Tibial nerve (tissue), 4 donors: Measurements from ENCODE around the gene SLC12A8. TPM values are rescaled to one million over a fixed set of nuclear protein-coding genes. Genes with fewer than 3 reads are reported as not detected.
A peak's percentile ranks its signal among the peaks of the same experiment; 100 is the strongest.

Experiments used
- DNase-seq, 2 donors: peaks; one replicate each; pipeline ENCODE4 v3.0.0-alpha.2; 2019; ENCODE audit warnings: low spot score in 2 of 2
- H3K27ac ChIP-seq, 4 donors: fragments of 200-600 bp; sonication (generic) in 3 of 4; one replicate each; pipeline ENCODE4 v1.5.1; 2017 to 2019; ENCODE audit warnings: mild to moderate bottlenecking in 1 of 4
- H3K27me3 ChIP-seq, 2 donors: fragments of 200-600 bp; sonication (generic) in 1 of 2; one replicate each; pipeline versions ENCODE4 v1.5.1 to v1.6.0; 2017 to 2019
- H3K36me3 ChIP-seq, 3 donors: fragments of 200-600 bp; sonication (generic); one replicate each; pipeline ENCODE4 v1.5.1; 2018 to 2019
- H3K4me1 ChIP-seq, 4 donors: fragments of 200-600 bp; sonication (generic) in 3 of 4; one replicate each; pipeline ENCODE4 v1.5.1; 2017 to 2019
- H3K4me3 ChIP-seq, 4 donors: fragments of 200-600 bp; sonication (generic) in 3 of 4; one replicate each; pipeline ENCODE4 v1.5.1; 2017 to 2019; ENCODE audit warnings: mild to moderate bottlenecking in 1 of 4, moderate library complexity in 1 of 4
- H3K9me3 ChIP-seq, 4 donors: fragments of 200-600 bp; sonication (generic) in 3 of 4; one replicate each; pipeline ENCODE4 v1.5.1; 2017 to 2019
- CTCF ChIP-seq, 5 experiments: fragments of 200-600 bp in 3 of 5; fragments of 450-650 bp in 2 of 5; sonication (generic) in 3 of 5; IDR thresholded peaks; one replicate each; pipeline ENCODE4 v1.5.1; 2016 to 2019; ENCODE audit warnings: antibody characterized with exemption in 5 of 5, mild to moderate bottlenecking in 3 of 5, moderate library complexity in 2 of 5
- EP300 ChIP-seq, 2 donors: sonication (generic); formaldehyde crosslinking; IDR thresholded peaks; one replicate each; pipeline ENCODE4 v1.6.1; 2017; ENCODE audit warnings: antibody characterized with exemption in 2 of 2, mild to moderate bottlenecking in 1 of 2
- POLR2A ChIP-seq, 2 donors: fragments of 450-650 bp; IDR thresholded peaks; one replicate each; pipeline ENCODE4 v1.6.1; 2017; ENCODE audit warnings: antibody characterized with exemption in 2 of 2, mild to moderate bottlenecking in 2 of 2, moderate library complexity in 2 of 2
- WGBS, 2 donors: methylation state at CpG; one replicate each; pipeline ENCODE4 v1.1.5; 2018; 5-methylcytosine and 5-hydroxymethylcytosine counted together
- total RNA-seq, 4 donors: library from RNA; depleted of rRNA; stranded (reverse); fragments of >200 nt; gene quantifications; one replicate each; pipeline ENCODE4 v1.1.0, GENCODE V29; 2016

The SLC12A8 gene
- total RNA-seq, 4 donors from 2014 or later, result 0.42 to 1.5 (median 0.84) TPM

DNA sequence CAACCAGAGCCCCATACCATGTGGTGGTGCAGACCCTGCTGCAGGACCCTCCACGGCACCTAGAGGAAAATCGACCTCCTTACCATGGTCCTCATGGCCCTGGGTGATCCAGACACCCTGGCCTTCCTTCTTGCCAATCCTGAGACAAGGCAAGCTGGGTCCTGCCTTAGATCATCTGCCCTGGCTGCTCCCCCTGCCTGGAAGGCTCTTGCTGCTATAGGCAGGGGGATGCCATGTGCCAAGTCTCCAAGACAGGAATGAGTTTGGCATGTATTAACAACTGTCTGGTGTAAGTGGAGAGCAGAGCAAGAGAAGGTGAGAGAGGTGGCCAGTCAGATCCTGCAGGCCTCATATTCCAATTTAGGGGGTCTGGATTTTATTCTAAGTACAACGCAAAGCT, 164.3 kb downstream of the SLC12A8 start:
- Histone ChIP-seq H3K36me3 (no peaks in the 10 kb centered on the region), H3K27ac (no peak overlapping the region), H3K4me1 (peaks cover 0 to 70% (median 25%) of the 10 kb centered on the region in 4 donors), H3K27me3 (no peaks in the 10 kb centered on the region), H3K4me3 (no peak overlapping the region), H3K9me3 (no peaks in the 10 kb centered on the region)
- no peak for DNase-seq
- 93 to 96% methylated on average over 3 of the region's 3 CpGs for WGBS, 2 donors
- TF ChIP-seq CTCF (IDR thresholded peaks at IDR 0.05), result no peak
- no peak for TF ChIP-seq POLR2A (IDR thresholded peaks at IDR 0.05)

GRCh38 chr3:125045965-125046364, 166.6 kb downstream of the SLC12A8 start:
- H3K9me3 ChIP-seq, result no peaks in the 10 kb centered on the region
- H3K4me3 ChIP-seq, result no peak overlapping the region
- DNase-seq, result no peak
- peak overlapping the region in 1 of 4 donors; percentile 56 for H3K27ac ChIP-seq
- H3K27me3 ChIP-seq, result no peaks in the 10 kb centered on the region
- TF ChIP-seq EP300 (IDR thresholded peaks at IDR 0.05), result no peak
- no peak for TF ChIP-seq CTCF (IDR thresholded peaks at IDR 0.05)
- no peak for TF ChIP-seq POLR2A (IDR thresholded peaks at IDR 0.05)
- H3K36me3 ChIP-seq, result no peaks in the 10 kb centered on the region
- 24 to 34% methylated on average over 2 of the region's 2 CpGs for WGBS, 2 donors
- H3K4me1 ChIP-seq, result peaks cover 0 to 65% (median 12%) of the 10 kb centered on the region in 4 donors

DNA sequence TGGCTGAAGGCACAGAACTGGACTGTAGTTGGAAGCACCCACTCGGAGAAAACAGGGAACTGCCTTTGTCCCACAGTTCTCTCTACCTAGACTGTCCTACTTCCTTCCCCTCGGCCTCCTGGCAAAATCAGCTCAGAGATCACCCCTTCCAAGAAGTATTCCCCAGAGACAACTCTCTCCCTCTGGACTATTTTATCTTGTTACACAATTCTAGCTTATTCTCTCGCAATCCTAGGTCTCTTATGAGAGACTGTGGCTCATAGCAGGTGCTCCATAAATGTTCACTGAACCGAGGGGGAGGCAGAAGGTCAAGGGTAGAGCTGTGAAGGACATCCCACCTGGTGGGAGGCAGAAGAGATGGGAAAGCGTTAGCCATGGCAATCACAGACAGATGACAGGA, 167.4 kb downstream of the SLC12A8 start:
- Histone ChIP-seq H3K4me3 (no peak overlapping the region), H3K27ac (peak overlapping the region in 2 of 4 donors; percentile 56 to 84), H3K9me3 (no peaks in the 10 kb centered on the region), H3K36me3 (no peaks in the 10 kb centered on the region), H3K27me3 (no peaks in the 10 kb centered on the region), H3K4me1 (peaks cover 0 to 65% (median 12%) of the 10 kb centered on the region in 4 donors)
- TF ChIP-seq EP300 (IDR thresholded peaks at IDR 0.05) (no peak), POLR2A (IDR thresholded peaks at IDR 0.05) (no peak), CTCF (IDR thresholded peaks at IDR 0.05) (no peak)
- no peak for DNase-seq
- 74% methylated on average over 5 of the region's 5 CpGs for WGBS, 2 donors

GRCh38 chr3:125043599-125044151, 168.9 kb downstream of the SLC12A8 start:
- Histone ChIP-seq H3K27ac (peak overlapping the region; percentile 50 to 86 (median 77)), H3K4me3 (no peak overlapping the region), H3K36me3 (no peaks in the 10 kb centered on the region), H3K27me3 (no peaks in the 10 kb centered on the region), H3K9me3 (no peaks in the 10 kb centered on the region), H3K4me1 (peaks cover 0 to 75% (median 14%) of the 10 kb centered on the region in 4 donors)
- no peak for TF ChIP-seq CTCF (IDR thresholded peaks at IDR 0.05)
- WGBS, 2 donors, result 70 to 71% methylated on average over 20 of the region's 20 CpGs
- DNase-seq, result no peak

DNA sequence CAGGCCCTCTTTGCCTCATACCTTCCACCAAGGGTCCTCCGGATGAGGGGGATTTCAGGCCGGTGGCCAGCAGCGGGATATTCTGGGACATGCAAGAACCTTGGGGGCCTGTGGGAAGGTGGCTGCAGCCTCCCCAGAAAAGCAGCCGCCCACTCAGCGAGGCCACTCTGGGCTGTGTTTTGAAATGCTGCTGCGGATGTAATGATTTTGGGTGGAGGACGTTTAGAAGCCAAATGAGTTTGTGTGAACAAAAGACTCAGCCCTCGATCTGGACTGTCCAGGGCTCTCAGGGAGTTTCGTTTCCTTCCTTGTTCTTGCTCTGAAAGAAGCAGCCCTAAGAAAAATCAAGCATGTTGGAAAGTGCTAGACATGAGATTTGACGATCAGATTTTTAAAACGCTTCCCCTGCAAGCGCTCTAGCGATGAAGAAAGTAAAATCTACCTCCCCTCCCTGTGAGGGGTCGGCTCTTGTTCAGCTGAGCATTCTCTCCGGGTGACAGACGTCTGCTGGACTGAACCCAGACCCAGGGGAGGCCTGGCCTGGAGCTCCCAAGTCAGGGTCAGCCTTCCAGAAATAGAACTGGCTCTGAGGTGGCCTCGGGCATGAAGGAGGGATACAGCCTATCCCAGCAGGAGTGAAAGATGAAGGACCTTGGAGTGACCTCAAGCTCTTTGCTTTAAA, 169.7 kb downstream of the SLC12A8 start:
- Histone ChIP-seq H3K36me3 (no peaks in the 10 kb centered on the region), H3K9me3 (no peaks in the 10 kb centered on the region), H3K4me3 (peak overlapping the region in 2 of 4 donors; percentile 5 to 34), H3K27ac (peak overlapping the region; percentile 50 to 86 (median 77)), H3K4me1 (peaks cover 0 to 75% (median 14%) of the 10 kb centered on the region in 4 donors), H3K27me3 (no peaks in the 10 kb centered on the region)
- TF ChIP-seq EP300 (IDR thresholded peaks at IDR 0.05) (peak in 1 of 2 donors; percentile 39), CTCF (IDR thresholded peaks at IDR 0.05) (no peak)
- peak in 1 of 2 donors; percentile 44 for DNase-seq
- WGBS, 2 donors, result 21 to 35% methylated on average over 16 to 17 of the region's 17 CpGs
